H1 (cell line): Measurements from ENCODE around the gene RFX6. TPM values are rescaled to one million over a fixed set of nuclear protein-coding genes. Genes with fewer than 3 reads are reported as not detected.

ENCODE experiments used
- CTCF ChIA-PET: fragments of 300-600 bp; sonication (Branson Sonifier 250); formaldehyde crosslinking; loops from one replicate; lab custom pipeline; 2021; ENCODE audit not compliant: partially characterized antibody; lab: Charles Lee
- POLR2A ChIA-PET: fragments of 300-600 bp; sonication (Branson Sonifier 250); formaldehyde crosslinking; loops from one replicate; lab custom pipeline; 2021; ENCODE audit warnings: inconsistent platforms; ENCODE audit not compliant: partially characterized antibody; lab: Charles Lee
- DNase-seq, 2 experiments: peaks; one replicate each; pipeline versions ENCODE4 v3.0.0 to v3.0.0-alpha.2; 2010 to 2022; ENCODE audit warnings: low spot score in 2 of 2, low read depth in 1 of 2, mixed read lengths in 1 of 2
- FAIRE-seq: peaks from 2 replicates; lab custom pipeline; 2011; peaks lifted over from hg19 to GRCh38; lab: Jason Lieb, UNC
- H2AFZ ChIP-seq: 2 replicates; pipeline ENCODE4 v1.8.1; 2012; ENCODE audit warnings: low read length, inconsistent platforms
- H2AK5ac ChIP-seq: 2 replicates; pipeline ENCODE4 v1.6.1; 2013; ENCODE audit warnings: low read depth, low read length
- H2BK120ac ChIP-seq: replicated peaks from 2 replicates; pipeline ENCODE3; 2013; ENCODE audit warnings: low read depth, low read length, inconsistent platforms
- H2BK12ac ChIP-seq: 2 replicates; pipeline ENCODE4 v1.6.1; 2013; ENCODE audit warnings: low read depth, low read length
- H2BK15ac ChIP-seq: 2 replicates; pipeline ENCODE4 v1.6.1; 2013; ENCODE audit warnings: low read length
- H2BK20ac ChIP-seq: 2 replicates; pipeline ENCODE4 v1.6.1; 2013; ENCODE audit warnings: low read length
- H2BK5ac ChIP-seq: 2 replicates; pipeline ENCODE4 v1.6.1; 2013; ENCODE audit warnings: low read depth, low read length
- H3K14ac ChIP-seq: 2 replicates; pipeline ENCODE4 v1.6.1; 2013; ENCODE audit warnings: inconsistent platforms; ENCODE audit not compliant: insufficient read length
- H3K18ac ChIP-seq: 2 replicates; pipeline ENCODE4 v1.6.1; 2013; ENCODE audit warnings: low read length; ENCODE audit errors: extremely low read depth
- H3K23ac ChIP-seq: 2 replicates; pipeline ENCODE4 v1.6.1; 2013; ENCODE audit warnings: inconsistent platforms; ENCODE audit not compliant: insufficient read length
- H3K23me2 ChIP-seq: 2 replicates; pipeline ENCODE4 v1.6.1; 2013; ENCODE audit warnings: low read depth, low read length
- H3K27ac ChIP-seq: 2 replicates; pipeline ENCODE4 v1.6.1; 2011; ENCODE audit warnings: low read depth, low read length, inconsistent platforms
- H3K27me3 ChIP-seq, 4 experiments: replicated peaks in 1 of 4; 1 replicate in 1 of 4; 2 replicates in 3 of 4; pipeline versions ENCODE4 v1.6.1 to v1.8.1; 2011 to 2013; ENCODE audit warnings: low read length in 3 of 4, mild to moderate bottlenecking in 3 of 4, inconsistent platforms in 2 of 4, mixed read lengths in 2 of 4, moderate library complexity in 1 of 4; ENCODE audit not compliant: control insufficient read depth in 3 of 4, insufficient read depth in 3 of 4; ENCODE audit errors: extremely low read depth in 1 of 4
- H3K36me3 ChIP-seq, 4 experiments: 2 replicates each; pipeline versions ENCODE4 v1.6.1 to v1.8.1; 2011 to 2013; ENCODE audit warnings: mild to moderate bottlenecking in 4 of 4, low read length in 3 of 4, moderate library complexity in 2 of 4, control low read depth in 1 of 4, inconsistent platforms in 1 of 4; ENCODE audit not compliant: insufficient read depth in 4 of 4, control insufficient read depth in 2 of 4
- H3K4ac ChIP-seq: replicated peaks from 2 replicates; pipeline ENCODE3; 2013; ENCODE audit warnings: low read length, low read depth, mixed read lengths, inconsistent platforms; ENCODE audit not compliant: insufficient read length
- H3K4me1 ChIP-seq, 4 experiments: replicated peaks in 1 of 4; 1 replicate in 1 of 4; 2 replicates in 3 of 4; pipeline versions ENCODE4 v1.6.1 to v1.8.1; 2011 to 2013; ENCODE audit warnings: low read length in 3 of 4, inconsistent platforms in 2 of 4, mixed read lengths in 1 of 4; ENCODE audit not compliant: insufficient read depth in 4 of 4, control insufficient read depth in 3 of 4
- H3K4me2 ChIP-seq, 2 experiments: 2 replicates each; pipeline versions ENCODE4 v1.6.1 to v1.8.1; 2011 to 2013; ENCODE audit warnings: low read depth in 2 of 2, low read length in 2 of 2, control low read depth in 1 of 2, inconsistent platforms in 1 of 2, mild to moderate bottlenecking in 1 of 2; ENCODE audit not compliant: insufficient read depth in 1 of 2
- H3K4me3 ChIP-seq, 4 experiments: fragments of 200-600, 300-600 bp in 1 of 4; sonication (generic), shearing (Covaris generic), sonication (Bioruptor Twin) in 1 of 4; 2 replicates each; pipeline versions ENCODE4 v1.5.1 to v1.8.1; 2011 to 2016; ENCODE audit warnings: low read length in 4 of 4, low read depth in 3 of 4, control low read depth in 2 of 4, inconsistent platforms in 2 of 4, mild to moderate bottlenecking in 2 of 4, mixed read lengths in 1 of 4, moderate library complexity in 1 of 4; ENCODE audit not compliant: insufficient read depth in 2 of 4; ENCODE audit errors: extremely low read depth in 1 of 4
- H3K56ac ChIP-seq: replicated peaks from 2 replicates; pipeline ENCODE3; 2013; ENCODE audit warnings: low read depth, mild to moderate bottlenecking, mixed read lengths, low read length, inconsistent platforms; ENCODE audit not compliant: insufficient read length
- H3K79me1 ChIP-seq: 2 replicates; pipeline ENCODE4 v1.6.1; 2013; ENCODE audit warnings: low read depth, low read length, control low read depth
- H3K79me2 ChIP-seq, 2 experiments: 2 replicates each; pipeline versions ENCODE4 v1.6.1 to v1.8.1; 2012 to 2013; ENCODE audit warnings: low read length in 2 of 2, mild to moderate bottlenecking in 2 of 2, inconsistent platforms in 1 of 2; ENCODE audit not compliant: insufficient read depth in 2 of 2, control insufficient read depth in 1 of 2
- H3K9ac ChIP-seq, 4 experiments: replicated peaks in 1 of 4; 1 replicate in 1 of 4; 2 replicates in 3 of 4; pipeline versions ENCODE4 v1.6.1 to v1.8.1; 2011 to 2013; ENCODE audit warnings: low read depth in 3 of 4, low read length in 3 of 4, control low read depth in 2 of 4, mild to moderate bottlenecking in 2 of 4, moderate library complexity in 2 of 4, inconsistent platforms in 1 of 4; ENCODE audit errors: extremely low read depth in 1 of 4
- H3K9me3 ChIP-seq, 2 experiments: 2 replicates each; pipeline versions ENCODE4 v1.6.1 to v1.8.1; 2012 to 2013; ENCODE audit warnings: mild to moderate bottlenecking in 2 of 2, moderate library complexity in 2 of 2, control low read depth in 1 of 2, inconsistent platforms in 1 of 2, low read depth in 1 of 2, low read length in 1 of 2, mixed read lengths in 1 of 2; ENCODE audit not compliant: insufficient read depth in 2 of 2
- H4K20me1 ChIP-seq, 2 experiments: replicated peaks in 1 of 2; 2 replicates each; pipeline versions ENCODE3 to v1.8.1; 2011 to 2013; ENCODE audit warnings: inconsistent platforms in 2 of 2, low read length in 2 of 2, mild to moderate bottlenecking in 1 of 2; ENCODE audit not compliant: insufficient read depth in 2 of 2, control insufficient read depth in 1 of 2
- H4K5ac ChIP-seq: 2 replicates; pipeline ENCODE4 v1.6.1; 2013; ENCODE audit warnings: low read length, low read depth, mixed read lengths, inconsistent platforms; ENCODE audit not compliant: insufficient read length
- H4K8ac ChIP-seq: 2 replicates; pipeline ENCODE4 v1.8.0; 2013; ENCODE audit warnings: mild to moderate bottlenecking, moderate library complexity, low read length, inconsistent platforms; ENCODE audit not compliant: insufficient read depth; ENCODE audit errors: extremely low read depth
- H4K91ac ChIP-seq: replicated peaks from 2 replicates; pipeline ENCODE3; 2013; ENCODE audit warnings: low read length, mixed read lengths, inconsistent platforms; ENCODE audit not compliant: insufficient read length
- SP2 ChIP-seq: IDR thresholded peaks from 2 replicates; pipeline ENCODE4 v1.6.1; 2012; ENCODE audit warnings: mild to moderate bottlenecking, low read length, inconsistent platforms
- WGBS, 2 experiments: shearing (Covaris generic) in 1 of 2; methylation state at CpG; one replicate each; pipeline versions ENCODE4 v1.1.6 to v1.1.7; 2013 to 2015; ENCODE audit warnings: low lambda C conversion rate in 2 of 2, mixed read lengths in 2 of 2, inconsistent platforms in 1 of 2, low coverage in 1 of 2, missing lambda C conversion rate in 1 of 2; ENCODE audit not compliant: insufficient replicate concordance in 2 of 2, insufficient coverage in 1 of 2, insufficient read length in 1 of 2; ENCODE audit errors: extremely low coverage in 1 of 2, missing lambda C conversion rate in 1 of 2; 5-methylcytosine and 5-hydroxymethylcytosine counted together
- polyA plus RNA-seq, 7 experiments: library from polyadenylated mRNA; depleted of rRNA in 3 of 7; stranded (reverse) in 5 of 7; unstranded in 2 of 7; fragments of >200 nt in 5 of 7; fragments of 200-250 nt in 2 of 7; gene quantifications; 1 replicate in 5 of 7; 2 replicates in 1 of 7; 4 replicates in 1 of 7; pipeline versions ENCODE4 v1.2.1 to v1.2.3, GENCODE V29; 2011 to 2013; ENCODE audit warnings: missing spikeins in 2 of 7, mixed read lengths in 2 of 7
- total RNA-seq: library from RNA; stranded (reverse); fragmentation: NEBNext Ultra II Directional; extraction: Animal tissue kit (Norgen Biotek cat#: 25700); gene quantifications from 2 replicates; pipeline ENCODE4 v1.2.1, GENCODE V29; 2021

RFX6 gene
- total and polyA plus RNA-seq, 2 of the 8 experiments (the other 6 are each of a cell fraction or from before 2014, with no cell fraction given), result not detected

GRCh38 chr6:116955773-116956172, 78.7 kb downstream of the RFX6 start:
- ChIA-PET CTCF (interaction anchor here (1.3 kb wide), 1 partner anchor 14 kb away, joined by 6 read pairs; no protein-coding TSS in a partner anchor), POLR2A (no interaction called here)
- no peaks in the 10 kb centered on the region for H3K79me1 ChIP-seq
- no peak overlapping the region for H3K14ac ChIP-seq
- H2BK12ac ChIP-seq, result no peak overlapping the region
- no peak overlapping the region for H3K18ac ChIP-seq
- no peak overlapping the region for H4K91ac ChIP-seq
- no peak overlapping the region for H2AK5ac ChIP-seq
- H3K4me1 ChIP-seq, result no peaks in the 10 kb centered on the region
- no peaks in the 10 kb centered on the region for H3K36me3 ChIP-seq
- H2BK120ac ChIP-seq, result no peak overlapping the region
- H3K56ac ChIP-seq, result no peak overlapping the region
- H3K9ac ChIP-seq, result no peak overlapping the region
- H3K23me2 ChIP-seq, result no peaks in the 10 kb centered on the region
- H3K27me3 ChIP-seq, result no peaks in the 10 kb centered on the region
- H2BK5ac ChIP-seq, result no peak overlapping the region
- H3K23ac ChIP-seq, result no peak overlapping the region
- H3K79me2 ChIP-seq, result no peaks in the 10 kb centered on the region
- H3K4me3 ChIP-seq, result no peak overlapping the region
- H3K4ac ChIP-seq, result no peak overlapping the region
- no peaks in the 10 kb centered on the region for H3K9me3 ChIP-seq
- no peak overlapping the region for H4K8ac ChIP-seq
- no peaks in the 10 kb centered on the region for H4K20me1 ChIP-seq
- H3K4me2 ChIP-seq, result no peak overlapping the region
- H4K5ac ChIP-seq, result no peak overlapping the region
- no peak overlapping the region for H2AFZ ChIP-seq
- no peak overlapping the region for H3K27ac ChIP-seq
- no peak for FAIRE-seq
- DNase-seq, result no peak
- WGBS, 2 experiments, result 80% methylated on average over 7 of the region's 7 CpGs; no CpG with 5 or more reads in 1 of the 2 experiments
- no peak overlapping the region for H2BK20ac ChIP-seq
- no peak overlapping the region for H2BK15ac ChIP-seq
- no peak for TF ChIP-seq SP2
